ENCODE results near the gene OR6C76. TPM values are rescaled to one million over a fixed set of nuclear protein-coding genes. Genes with fewer than 3 reads are reported as not detected.
"Not testable (repeated sequence)": the region's sequence is repeated elsewhere in the genome, so short reads cannot be mapped to it uniquely, and the experiment has no call there.

The OR6C76 gene
- total RNA-seq, 4 donors from 2014 or later: not detected

DNA sequence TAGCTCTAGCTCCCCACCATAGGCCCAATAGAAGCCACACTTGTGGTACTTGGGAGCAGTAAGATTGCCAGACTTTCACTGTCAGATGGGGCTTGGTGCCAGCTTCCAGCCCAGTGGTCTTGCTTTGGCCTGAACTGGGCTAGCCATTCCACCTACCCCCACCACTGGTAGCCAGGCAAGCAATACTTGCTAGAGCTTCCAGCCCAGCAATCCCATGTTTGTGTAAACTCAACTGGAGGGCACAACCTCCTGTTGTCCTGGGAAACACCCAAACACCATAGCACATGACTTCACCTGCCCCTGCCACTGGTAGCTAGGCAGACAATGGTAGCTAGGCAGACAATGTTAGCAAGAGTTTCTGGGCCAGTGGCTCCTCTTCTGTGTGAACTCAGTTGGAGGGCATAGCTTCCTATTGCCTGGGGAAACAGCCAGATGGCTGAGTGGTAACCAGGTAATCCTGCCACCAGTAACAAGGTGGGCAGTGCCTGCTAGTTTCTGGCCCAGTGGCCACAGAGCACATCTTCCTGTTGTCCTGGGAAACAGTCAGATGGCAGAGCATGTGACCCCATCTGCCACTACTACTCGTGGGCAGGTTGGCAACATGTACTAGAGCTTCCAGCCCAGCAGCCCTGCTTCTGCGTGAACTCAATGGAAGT lies 5.6 kb upstream of the OR6C76 start:
- H3K4me3 ChIP-seq: no peak overlapping the region
- no peaks in the 10 kb centered on the region for H3K9me3 ChIP-seq
- DNase-seq: no peak
- H3K4me1 ChIP-seq: no peaks in the 10 kb centered on the region
- H3K27me3 ChIP-seq: peaks cover 0 to 8% (median 0%) of the 10 kb centered on the region in 4 donors
- WGBS, 2 donors: 60 to 61% methylated on average over 2 of the region's 2 CpGs
- H3K36me3 ChIP-seq: no peaks in the 10 kb centered on the region
- TF ChIP-seq POLR2A (IDR thresholded peaks at IDR 0.05) (no peak), CTCF (IDR thresholded peaks at IDR 0.05) (no peak)
- intact Hi-C loops (cut with DNase I): no loop called here
- no peak overlapping the region for H3K27ac ChIP-seq

GRCh38 chr12:55428331-55429243 lies 2.5 kb downstream of the OR6C76 start:
- no peak for DNase-seq
- H3K36me3 ChIP-seq: no peaks in the 10 kb centered on the region
- WGBS, 2 donors: 8 to 17% methylated on average over 1 of the region's 1 CpG
- intact Hi-C loops (cut with DNase I): no loop called here
- TF ChIP-seq POLR2A (IDR thresholded peaks at IDR 0.05) (no peak), CTCF (IDR thresholded peaks at IDR 0.05) (no peak)
- no peaks in the 10 kb centered on the region for H3K4me1 ChIP-seq
- no peaks in the 10 kb centered on the region for H3K9me3 ChIP-seq
- H3K27ac ChIP-seq: no peak overlapping the region
- no peaks in the 10 kb centered on the region for H3K27me3 ChIP-seq
- H3K4me3 ChIP-seq: no peak overlapping the region

- H3K4me3 ChIP-seq; H3K4me1 ChIP-seq; H3K9me3 ChIP-seq; H3K27me3 ChIP-seq; intact Hi-C loops (cut with DNase I); H3K27ac ChIP-seq; H3K36me3 ChIP-seq; DNase-seq: not testable (repeated sequence)
- 76 to 81% methylated on average over 5 of the region's 5 CpGs for WGBS, 2 donors
Measured at GRCh38 chr12:55441233-55441632, 15.2 kb downstream of the OR6C76 start.

GRCh38 chr12:55443776-55444175 lies 17.7 kb downstream of the OR6C76 start, which contains the start of gene OR6C2:
OR6C2 (plus strand) TSS chr12:55444076; CDS start chr12:55452214, 8,138 bp downstream.
- Histone ChIP-seq H3K27me3 (no peaks in the 10 kb centered on the region), H3K4me3 (no peak within 1 kb of the TSS), H3K27ac (no peak within 1 kb of the TSS), H3K36me3 (no peaks in the 10 kb centered on the region), H3K4me1 (no peaks in the 10 kb centered on the region), H3K9me3 (no peaks in the 10 kb centered on the region)
- WGBS, 2 donors: 32 to 50% methylated on average over 2 of the region's 2 CpGs
- no peak for DNase-seq
- intact Hi-C loops (cut with DNase I): no loop called here
- TF ChIP-seq CTCF (IDR thresholded peaks at IDR 0.05): no peak
- TF ChIP-seq POLR2A (IDR thresholded peaks at IDR 0.05): no peak

- no peak overlapping the region for H3K27ac ChIP-seq
- 92 to 100% methylated on average over 1 of the region's 1 CpG for WGBS, 2 donors
- intact Hi-C loops (cut with DNase I): no loop called here
Measured at GRCh38 chr12:55445357-55445756, 19.3 kb downstream of the OR6C76 start.

More at GRCh38 chr12:55445357-55445756, 19.3 kb downstream of the OR6C76 start:
- no peaks in the 10 kb centered on the region for H3K9me3 ChIP-seq
- no peaks in the 10 kb centered on the region for H3K36me3 ChIP-seq
- no peaks in the 10 kb centered on the region for H3K4me1 ChIP-seq
- no peak for DNase-seq
- H3K4me3 ChIP-seq: no peak overlapping the region
- TF ChIP-seq POLR2A (IDR thresholded peaks at IDR 0.05): no peak
- no peak for TF ChIP-seq CTCF (IDR thresholded peaks at IDR 0.05)
- H3K27me3 ChIP-seq: no peaks in the 10 kb centered on the region

All from esophagus squamous epithelium (tissue), 5 donors.